GM19455 (cell line): ENCODE data around the gene DDX25.

Experiments
- ATAC-seq: cut with Tn5 transposase; IDR thresholded peaks from one replicate; pipeline ENCODE4 v1.9.1; 2021; ENCODE audit not compliant: unreplicated experiment

The DDX25 gene

DNA sequence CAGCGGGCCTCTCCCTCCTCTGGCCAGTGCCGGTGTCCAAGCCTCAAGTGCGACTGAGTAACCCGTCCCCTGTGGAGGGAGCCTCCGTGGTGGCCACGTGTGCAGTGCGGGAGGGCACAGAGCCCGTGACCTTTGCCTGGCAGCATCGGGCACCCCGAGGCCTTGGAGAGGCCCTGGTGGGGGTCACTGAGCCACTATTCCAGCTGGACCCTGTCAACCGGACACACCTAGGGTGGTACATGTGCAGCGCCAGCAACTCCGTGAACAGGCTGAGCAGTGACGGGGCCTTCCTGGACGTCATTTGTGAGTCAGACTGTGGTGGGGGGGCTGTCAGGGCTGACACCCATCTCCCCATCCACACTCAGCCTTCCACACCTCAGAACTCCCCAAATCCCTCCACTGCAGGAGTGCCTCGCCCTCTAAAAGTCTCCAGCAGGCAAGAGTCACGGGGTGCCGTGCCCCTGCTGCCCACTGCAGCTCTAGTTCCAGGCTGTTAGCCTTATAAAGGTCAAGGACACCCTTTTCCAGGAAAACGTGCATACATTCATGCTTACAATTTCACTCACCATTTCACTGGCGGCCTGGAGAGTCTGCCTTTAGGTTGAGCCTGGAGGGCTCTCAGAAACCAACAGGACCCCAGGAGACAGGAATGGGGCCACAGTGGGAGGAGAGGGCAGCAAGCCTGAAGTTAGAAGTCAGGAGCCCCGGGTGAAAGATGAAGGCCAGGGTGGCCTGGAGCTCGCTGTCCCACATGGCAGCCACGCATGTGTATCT is 44.2 kb downstream of the DDX25 start:
- no peak for ATAC-seq

DNA sequence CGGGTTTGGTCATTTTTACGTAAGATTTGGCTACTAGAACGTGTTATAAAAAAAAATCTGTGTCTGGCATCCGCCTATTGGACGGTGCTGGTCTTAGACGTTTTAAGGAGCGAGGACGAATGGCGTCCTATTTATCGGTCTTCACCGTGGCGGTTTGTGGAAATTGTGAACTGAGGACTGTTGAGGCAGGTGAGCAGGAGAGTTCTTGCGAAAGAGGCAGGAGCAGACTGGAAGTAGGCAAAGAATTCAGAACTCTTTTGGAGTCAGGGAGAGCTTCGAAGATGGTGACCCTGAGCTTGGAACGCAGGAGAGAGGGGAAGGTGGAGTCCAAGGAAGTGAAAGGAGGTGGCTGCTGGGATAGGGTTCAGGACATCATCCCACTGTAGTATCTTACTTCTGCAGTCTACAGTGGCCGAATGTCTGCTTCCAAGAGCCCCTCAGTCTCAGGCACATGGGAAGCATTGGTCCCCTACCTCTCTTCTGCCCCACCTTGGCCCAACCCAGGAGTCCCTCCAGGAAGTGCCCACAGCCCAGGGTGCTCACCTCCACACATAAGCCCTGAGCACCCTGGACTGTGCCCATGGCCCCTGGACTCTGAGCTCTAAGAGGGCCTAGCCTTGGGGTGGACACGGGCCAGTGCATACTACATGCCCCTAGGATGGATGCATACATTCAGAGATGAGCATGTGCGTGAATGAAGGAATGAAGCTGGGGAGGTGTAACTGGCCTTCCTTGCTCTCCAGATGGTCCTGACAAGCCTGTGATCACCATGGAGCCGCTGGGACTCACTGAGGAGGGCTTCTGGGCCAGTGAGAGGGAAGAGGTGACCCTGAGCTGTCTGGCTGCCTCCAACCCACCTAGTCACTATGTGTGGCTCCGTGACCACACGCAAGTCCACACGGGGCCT is 45.2 kb downstream of the DDX25 start:
- ATAC-seq, result no peak

DNA sequence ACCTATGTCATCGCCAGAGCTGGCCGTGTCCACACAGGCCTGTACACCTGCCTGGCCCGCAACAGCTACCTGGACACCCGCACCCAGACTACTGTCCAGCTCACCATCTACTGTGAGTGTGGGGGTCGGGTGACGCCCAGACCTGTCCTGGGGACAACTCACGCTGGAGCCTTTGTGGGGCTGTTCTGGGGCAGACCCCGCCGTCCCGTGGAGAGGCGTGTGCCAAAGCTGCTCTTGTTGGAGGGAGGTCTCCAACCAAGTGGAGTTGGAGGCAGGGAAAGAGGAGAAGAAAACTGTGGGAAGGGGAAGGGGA is 45.8 kb downstream of the DDX25 start:
- no peak for ATAC-seq

DNA sequence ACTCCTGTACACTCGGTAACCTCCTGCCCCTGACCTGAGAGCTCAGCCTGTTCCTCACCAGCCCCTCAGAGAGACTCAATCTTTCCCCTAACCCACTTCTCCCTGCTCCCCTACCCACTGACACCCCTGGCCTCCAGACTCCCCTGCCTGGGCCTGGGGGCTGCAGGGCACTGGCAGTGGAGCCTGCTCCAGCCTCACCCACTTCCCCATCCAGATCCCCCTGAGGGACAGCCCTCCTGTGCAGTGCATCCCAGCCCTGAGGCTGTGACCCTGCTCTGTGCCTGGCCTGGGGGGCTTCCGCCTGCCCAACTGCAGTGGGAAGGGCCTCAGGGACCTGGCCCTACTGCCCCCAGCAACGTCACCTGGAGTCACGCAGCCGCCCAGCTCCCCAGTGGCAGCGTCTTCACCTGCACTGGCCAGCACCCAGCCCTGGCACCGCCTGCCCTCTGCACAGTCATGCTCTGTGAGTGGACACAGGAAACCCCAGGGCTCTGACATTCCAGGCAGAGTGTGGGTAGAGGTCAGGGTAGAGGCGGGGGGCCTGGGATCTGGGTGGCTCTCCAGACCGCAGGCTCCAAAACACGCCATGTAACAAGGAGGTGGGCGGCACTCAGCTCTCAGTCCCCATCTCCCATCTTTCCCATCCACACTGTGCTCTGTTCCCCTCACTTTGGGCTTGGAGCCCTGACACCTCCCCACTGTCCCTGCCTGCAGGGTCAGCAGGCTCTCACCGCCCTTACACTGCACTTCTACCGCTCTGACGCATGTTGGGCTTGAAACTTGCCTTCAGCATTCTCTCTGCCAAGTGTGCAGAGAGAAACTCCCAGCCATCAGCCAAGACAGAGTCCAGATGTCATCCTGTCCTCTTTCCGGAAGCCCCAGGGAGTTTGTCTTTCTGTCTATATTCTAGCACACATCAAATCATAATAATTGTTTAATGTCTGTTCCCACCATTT is 46.7 kb downstream of the DDX25 start:
- ATAC-seq, result no peak

DNA sequence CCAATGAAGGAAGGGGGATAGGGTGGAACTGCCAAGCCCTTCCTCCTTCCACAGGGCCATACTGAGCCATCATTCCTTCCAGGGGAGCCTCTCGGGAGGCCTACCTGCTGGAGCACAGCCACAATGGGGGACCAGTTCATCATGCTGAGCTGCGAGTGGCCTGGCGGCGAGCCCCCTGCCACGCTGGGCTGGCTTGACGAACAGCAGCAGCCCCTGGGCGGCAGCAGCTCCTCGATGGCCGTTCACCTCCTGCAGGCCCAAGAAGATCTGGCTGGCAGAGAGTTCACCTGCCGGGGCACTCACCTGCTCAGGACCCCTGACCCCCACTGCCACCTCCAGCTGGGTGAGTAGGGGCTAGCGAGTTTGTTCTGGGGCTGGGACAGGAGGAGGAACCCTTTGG is 47.4 kb downstream of the DDX25 start:
- ATAC-seq, result no peak

DNA sequence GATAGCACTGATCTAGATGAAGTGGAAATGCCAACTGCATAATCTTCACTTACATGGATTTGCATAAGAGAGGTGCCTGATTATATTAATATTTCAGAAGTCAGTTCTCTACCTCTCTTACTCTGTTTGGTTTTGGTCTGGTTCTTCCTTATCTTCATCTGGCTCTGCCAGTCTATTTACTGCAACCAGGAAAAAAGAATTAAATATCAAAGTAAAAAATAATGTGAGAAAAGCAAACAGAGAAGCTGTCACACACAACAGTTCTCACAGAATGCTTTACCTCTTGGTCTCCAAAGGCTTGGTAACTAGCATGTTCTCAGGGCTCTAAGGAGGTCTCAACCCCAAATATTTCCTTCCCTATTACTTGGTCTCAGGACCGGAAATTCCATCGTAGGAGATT is 48.3 kb downstream of the DDX25 start:
- ATAC-seq, result no peak

DNA sequence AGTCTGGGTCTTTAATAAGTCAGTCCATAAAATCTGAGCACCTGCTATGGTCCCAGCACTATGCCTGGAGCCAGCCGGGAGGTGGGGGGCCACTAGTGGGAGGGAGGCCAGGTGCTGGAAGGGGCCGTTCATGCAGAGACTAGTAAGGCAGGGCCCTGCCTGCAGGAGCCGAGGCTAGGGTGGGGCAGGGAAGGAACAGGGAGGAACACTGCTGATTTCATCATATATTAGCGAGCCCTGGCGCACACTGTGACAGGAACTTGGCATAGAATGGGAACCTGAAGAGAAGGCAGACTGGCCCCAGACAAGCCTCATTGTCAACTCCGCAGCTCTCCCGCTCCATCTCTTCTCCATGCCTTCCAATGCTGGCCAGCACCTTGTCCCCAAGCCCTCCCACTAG is 48.7 kb downstream of the DDX25 start:
- ATAC-seq, result no peak

DNA sequence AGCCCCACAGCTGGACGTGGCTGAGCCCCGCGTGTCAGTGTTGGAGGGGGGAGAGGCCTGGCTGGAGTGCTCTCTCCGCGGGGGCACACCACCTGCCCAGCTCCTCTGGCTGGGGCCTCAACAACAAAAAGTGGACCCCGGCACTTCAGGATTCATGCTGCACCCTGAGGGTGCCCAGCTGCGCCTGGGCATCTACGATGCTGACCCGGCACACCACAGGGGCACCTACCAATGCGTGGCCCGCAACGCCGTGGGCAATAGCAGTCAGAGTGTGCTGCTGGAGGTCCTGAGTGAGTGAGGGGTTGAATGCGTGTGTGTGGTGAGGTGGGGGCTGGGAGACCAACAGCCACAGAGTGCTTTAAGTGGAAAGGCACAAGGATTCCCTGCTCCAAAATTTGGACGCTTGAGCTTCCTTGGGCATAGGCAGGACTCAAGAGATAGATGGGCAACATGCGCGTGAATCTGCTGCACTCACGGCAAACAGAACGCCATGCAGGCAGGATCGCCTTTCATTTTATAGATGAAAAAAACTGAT is 49.2 kb downstream of the DDX25 start:
- ATAC-seq, result no peak

DNA sequence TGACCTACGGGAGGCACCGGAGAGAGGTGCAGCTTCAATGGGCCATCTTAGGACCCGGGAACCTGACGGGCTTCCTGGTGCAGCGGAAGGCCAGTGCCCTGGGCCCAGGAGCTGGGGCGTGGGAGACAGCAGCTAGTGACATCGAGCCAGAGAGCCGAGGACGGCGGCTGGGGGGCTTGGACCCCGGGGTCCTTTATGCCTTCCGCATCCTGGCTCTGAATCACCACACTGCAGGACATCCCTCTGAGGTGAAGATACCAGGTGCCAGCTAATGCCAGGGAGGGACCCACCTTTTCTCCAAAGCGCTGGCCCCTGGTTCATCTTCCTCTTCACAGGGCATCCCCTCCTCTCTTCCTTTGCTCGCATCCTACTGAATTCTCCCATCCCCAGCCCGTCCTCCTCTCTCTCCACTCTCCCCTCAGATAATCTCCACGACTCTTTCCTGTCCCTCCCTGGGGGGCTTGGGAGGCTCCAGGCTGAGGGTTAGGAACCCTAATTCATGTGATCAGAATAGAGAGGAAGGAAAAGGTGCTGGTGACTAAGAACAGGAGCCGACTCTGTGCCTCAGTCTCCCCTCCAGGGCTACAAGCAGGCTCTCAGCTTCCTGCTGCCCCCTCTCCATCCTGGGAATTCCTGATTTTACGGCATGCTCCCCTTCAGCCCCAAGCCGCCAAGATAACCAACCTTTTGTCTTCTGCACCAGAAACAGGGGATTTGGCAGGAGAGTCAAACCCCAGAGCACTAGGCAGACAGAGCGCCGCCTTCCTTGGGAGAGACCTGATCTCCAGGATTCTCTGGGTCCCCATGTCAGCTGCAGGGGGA is 50.0 kb downstream of the DDX25 start:
- no peak for ATAC-seq

DNA sequence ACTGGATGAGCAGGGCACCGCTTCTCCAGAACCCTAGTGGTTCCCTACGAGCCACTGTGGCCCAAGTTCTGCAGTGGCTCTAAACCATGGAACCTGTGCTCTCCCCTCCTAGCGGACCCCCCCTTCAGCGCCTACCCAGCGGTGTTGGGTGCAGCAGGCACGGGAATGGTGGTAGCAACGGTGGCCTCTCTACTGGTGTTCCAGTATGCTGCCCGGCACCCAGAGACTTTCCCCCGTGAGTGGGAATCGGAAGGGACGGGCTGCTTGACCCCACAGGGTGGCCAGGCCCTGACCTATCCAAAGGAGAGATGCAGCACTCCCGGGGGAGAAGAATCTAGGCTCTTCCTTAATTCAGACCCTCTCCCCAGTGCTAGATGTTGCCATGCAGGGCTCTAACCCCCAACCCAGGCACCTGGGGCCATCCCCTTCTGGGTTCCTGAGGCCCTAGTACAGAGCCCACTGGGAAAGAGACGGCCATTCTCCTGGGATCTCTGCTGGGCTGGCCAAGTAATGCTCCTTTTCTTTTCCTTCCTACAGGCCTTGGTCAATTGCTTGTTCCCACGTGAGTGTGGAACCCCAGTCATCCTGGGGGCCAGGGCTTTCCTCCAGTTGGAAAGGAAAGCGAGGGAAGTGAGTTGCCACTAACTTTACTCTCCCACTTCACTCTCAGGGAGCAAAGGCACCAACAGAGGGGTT is 50.8 kb downstream of the DDX25 start:
- no peak for ATAC-seq

DNA sequence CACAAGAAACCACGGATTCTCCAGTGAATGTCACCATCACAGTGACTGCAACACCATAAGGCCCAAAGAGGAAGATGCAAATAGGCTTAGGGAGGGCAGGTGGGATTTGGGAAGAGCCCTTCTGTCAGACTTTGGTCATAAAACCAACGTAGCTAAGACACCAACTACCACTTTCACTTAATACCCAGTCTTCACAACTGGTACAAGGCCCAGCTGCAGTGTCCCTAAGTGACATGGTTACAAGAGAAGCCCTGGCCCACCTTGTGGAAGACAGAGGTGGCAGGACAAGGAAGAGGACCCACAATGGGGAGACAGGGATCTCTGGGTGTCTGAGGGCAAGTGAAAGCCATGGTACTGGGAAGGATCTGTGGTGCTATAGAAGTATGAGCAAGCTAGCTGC is 51.5 kb downstream of the DDX25 start:
- ATAC-seq, result no peak

DNA sequence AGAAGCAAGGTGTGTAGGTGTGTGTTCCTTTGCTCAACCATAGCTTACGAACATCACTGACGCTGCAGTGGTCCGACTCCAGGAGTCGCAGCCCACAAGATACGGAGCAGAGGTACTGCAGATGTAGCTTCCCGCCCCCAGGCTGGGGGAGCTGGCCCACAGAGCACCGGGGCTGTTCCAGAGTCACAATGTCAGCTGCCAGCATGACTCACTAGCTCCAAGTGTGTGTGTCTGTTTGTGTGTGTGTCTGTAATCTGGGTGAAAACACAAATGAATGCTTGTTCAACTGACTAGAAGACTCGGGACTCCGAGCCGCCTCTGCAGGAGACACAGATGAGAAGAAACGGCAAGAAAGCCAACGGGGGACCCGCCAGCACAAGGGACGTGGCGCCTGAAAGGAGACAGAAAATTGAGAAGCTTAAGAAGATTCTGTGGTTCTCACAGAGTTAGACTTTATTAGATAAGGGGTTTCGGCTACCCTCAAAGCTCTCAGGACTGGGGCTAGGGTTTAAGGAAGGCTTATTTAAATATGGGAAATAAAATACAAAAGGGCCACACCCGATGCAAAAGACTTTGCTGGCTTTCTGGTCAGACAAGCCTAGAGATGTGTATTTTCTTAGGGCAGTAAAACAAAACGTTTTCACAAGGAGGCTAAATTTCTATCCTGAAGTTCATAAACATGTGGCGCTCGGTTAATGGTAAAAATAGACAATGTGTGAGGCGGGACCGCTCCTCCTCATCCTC is 52.3 kb downstream of the DDX25 start:
- no peak for ATAC-seq

DNA sequence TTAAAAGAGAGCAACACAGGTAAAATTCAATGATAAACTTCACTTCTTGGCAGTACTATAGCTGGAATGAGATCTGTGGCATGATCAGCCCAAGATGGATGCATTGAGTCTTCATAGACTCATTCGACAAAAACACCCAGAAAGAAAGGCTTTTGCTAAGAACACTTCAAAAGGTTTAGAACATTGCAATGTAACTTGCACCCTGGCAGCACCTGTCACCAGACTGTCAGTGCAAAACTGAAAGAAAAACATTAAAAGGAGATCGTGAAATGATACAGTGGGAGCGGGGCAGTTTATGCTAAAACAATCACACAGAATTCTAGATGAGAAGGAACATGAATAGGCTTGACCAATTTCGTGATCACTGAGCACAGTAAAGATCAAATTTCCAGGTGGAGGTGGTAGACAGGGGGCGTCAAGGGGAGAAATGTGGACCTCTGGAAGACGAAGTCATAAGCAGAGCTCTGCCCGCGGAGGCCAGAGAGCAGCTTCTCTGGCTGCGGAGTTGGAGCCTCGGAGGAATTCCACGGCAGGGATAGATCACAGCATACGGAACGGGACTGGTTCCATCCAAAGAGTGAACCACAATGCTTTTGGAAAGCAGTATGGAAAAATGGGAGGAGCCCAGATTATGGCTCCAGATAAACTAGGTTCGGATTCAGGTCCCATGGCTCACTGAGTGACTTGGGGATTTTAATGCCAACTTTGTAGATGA is 53.5 kb downstream of the DDX25 start:
- ATAC-seq, result no peak

DNA sequence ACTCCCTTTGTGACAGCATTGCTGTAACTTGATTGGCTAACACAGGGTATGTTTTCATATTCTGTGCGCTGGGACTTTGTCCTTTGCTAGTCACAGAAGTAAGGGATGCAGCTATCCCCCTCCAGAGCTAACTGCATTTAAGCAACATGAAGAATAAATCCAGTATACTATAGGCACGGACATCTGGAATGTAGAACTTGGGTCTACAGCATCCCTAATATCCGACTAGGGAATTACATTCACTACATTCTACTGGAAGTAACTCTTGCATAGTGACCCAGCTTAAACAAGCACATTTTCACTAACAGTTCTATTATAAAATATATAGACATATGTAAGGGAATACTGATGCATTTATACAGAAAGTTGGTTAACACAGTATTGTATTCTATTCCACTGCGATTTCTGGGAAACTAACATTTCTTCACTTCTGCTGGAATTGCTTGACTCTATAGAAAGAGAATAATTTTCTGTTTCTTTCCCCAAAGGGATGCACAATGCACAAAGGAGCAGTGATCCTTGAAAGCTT is 54.6 kb downstream of the DDX25 start:
- no peak for ATAC-seq

DNA sequence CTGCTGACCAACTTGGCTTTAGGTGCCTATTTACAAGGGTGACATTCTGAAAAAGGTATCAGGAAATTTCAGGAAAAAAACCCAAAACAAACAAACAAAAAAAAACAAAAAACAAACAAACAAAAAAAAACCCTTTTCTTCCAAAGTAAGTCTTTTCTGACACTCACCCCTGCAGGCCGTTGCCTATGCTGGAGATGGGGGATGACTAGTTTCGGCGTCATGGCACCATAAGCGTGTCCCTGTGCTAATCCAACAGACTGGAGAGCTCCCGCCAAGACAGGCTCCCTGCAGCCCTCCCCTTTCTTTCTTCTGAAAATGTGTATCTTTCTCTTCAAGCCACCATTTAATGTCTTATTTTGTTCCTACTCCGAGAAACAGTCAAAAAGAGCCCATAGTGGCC is 55.2 kb downstream of the DDX25 start:
- ATAC-seq, result no peak

DNA sequence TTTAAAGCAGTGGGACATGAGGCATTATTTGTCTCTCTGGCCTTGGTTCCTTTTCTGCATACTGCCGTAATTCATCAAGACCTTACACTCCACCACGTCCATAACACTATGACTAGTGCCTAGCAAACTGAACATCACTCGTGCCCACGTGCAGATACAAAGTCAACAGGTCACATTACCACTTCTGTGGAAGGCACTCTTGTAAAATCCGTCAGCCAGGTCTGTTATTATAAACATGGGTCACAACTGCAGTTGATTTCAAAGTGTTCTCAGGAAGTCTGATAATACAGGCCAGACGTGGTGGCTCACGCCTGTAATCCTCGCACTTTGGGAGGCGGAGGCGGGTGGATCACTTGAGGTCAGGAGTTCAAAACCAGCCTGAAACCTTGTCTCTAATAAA is 55.6 kb downstream of the DDX25 start:
- ATAC-seq, result no peak

DNA sequence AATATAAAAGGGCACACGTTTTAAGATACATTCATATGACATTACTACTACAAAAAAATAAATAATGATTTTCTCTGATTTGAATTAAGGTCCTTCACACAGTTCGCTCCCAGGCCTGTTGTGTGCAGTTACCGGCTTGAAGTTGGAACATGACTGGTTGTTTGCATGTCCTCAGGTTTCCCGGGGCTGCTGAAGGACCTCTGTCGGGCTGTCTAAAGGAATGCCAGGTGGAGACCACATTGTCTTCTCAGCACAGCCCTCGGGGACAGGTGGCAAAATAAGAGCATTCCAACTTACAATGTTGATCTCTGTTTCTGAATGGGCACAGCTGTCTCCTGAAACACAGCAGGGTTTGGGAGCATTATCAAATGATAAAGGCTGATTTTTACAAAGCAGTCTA is 56.5 kb downstream of the DDX25 start:
- ATAC-seq, result no peak

DNA sequence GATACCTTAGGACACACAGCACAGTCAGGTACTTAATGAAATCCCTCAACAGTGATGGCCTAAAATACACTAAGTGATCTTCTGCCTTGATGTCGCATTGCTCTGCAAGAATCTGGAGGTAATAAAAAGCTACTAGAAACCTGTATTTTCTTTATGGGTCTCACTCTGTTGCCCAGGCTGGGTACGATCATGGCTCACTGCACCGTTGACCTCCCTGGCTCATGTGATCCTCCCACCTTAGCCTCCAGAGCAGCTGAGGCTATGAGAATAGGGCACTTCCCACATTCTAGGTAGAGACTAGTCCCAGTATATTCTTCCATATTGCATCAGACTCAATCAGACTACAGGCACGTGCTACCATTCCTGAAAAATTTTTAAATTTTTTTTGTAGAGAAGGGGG is 63.2 kb downstream of the DDX25 start:
- ATAC-seq, result no peak
